ENCODE measurements around the gene GPR183.

DNA sequence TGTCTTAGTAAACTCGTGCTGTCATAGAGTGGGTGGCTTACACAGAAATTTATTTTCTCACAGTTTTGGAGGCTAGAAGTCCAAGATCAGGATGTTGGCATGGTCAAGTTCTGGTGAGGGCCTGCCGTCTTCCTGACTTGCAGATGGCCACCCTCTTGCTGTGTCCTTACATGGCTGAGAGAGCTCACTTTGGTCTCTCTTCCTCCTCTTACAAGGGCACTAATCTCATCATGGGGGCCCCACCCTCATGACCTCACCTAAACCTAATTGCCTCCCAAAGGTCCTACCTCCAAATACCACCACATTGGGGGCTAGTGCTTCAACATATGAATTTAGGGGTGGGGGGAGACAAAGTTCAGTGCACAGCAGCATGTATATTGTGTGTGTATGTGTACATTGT is 34.7 kb downstream of the GPR183 start:
- TF ChIP-seq, protein P1, sequence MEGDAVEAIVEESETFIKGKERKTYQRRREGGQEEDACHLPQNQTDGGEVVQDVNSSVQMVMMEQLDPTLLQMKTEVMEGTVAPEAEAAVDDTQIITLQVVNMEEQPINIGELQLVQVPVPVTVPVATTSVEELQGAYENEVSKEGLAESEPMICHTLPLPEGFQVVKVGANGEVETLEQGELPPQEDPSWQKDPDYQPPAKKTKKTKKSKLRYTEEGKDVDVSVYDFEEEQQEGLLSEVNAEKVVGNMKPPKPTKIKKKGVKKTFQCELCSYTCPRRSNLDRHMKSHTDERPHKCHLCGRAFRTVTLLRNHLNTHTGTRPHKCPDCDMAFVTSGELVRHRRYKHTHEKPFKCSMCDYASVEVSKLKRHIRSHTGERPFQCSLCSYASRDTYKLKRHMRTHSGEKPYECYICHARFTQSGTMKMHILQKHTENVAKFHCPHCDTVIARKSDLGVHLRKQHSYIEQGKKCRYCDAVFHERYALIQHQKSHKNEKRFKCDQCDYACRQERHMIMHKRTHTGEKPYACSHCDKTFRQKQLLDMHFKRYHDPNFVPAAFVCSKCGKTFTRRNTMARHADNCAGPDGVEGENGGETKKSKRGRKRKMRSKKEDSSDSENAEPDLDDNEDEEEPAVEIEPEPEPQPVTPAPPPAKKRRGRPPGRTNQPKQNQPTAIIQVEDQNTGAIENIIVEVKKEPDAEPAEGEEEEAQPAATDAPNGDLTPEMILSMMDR (IDR thresholded peaks at IDR 0.05; ENCODE audit: insufficient read depth, low read depth, low read length): no peak
- no peak for TF ChIP-seq EZH2 (IDR thresholded peaks at IDR 0.05; ENCODE audit: insufficient read depth, low read length)
